Thoracic aorta (tissue), 2 donors: Measurements from ENCODE around the gene PRKN. TPM values are rescaled to one million over a fixed set of nuclear protein-coding genes. Genes with fewer than 3 reads are reported as not detected.
"Not testable (repeated sequence)": the region's sequence is repeated elsewhere in the genome, so short reads cannot be mapped to it uniquely, and the experiment has no call there.

Experiments used
- ATAC-seq: fragments of 150-250 bp; one replicate; pipeline ENCODE4 v1.8.0; 2017; ENCODE audit warnings: low read depth; ENCODE audit not compliant: insufficient number of reproducible peaks, low FRiP score
- DNase-seq: peaks from one replicate; pipeline ENCODE4 v3.0.0-alpha.2; 2020; ENCODE audit warnings: low spot score
- H3K27ac ChIP-seq, 2 donors: fragments of 200-600 bp; sonication (generic); 1 replicate in 1 of 2; 2 replicates in 1 of 2; pipeline ENCODE4 v1.5.1; 2016; ENCODE audit warnings: mild to moderate bottlenecking in 2 of 2, moderate library complexity in 2 of 2
- H3K27me3 ChIP-seq: fragments of 200-600 bp; sonication (generic); replicated peaks from 2 replicates; pipeline ENCODE4 v1.6.0; 2016; ENCODE audit warnings: mild to moderate bottlenecking; ENCODE audit not compliant: insufficient read depth
- H3K36me3 ChIP-seq: fragments of 200-600 bp; sonication (generic); one replicate; pipeline ENCODE4 v1.5.1; 2016
- H3K4me1 ChIP-seq, 2 donors: fragments of 200-600 bp; sonication (generic); 1 replicate in 1 of 2; 2 replicates in 1 of 2; pipeline versions ENCODE4 v1.5.1 to v1.6.0; 2016; ENCODE audit warnings: low read depth in 2 of 2, mild to moderate bottlenecking in 1 of 2; ENCODE audit not compliant: control insufficient read depth in 1 of 2
- H3K4me3 ChIP-seq: fragments of 200-600 bp; sonication (generic); 2 replicates; pipeline ENCODE4 v1.5.1; 2016; ENCODE audit warnings: mild to moderate bottlenecking
- H3K9me3 ChIP-seq: fragments of 200-600 bp; sonication (generic); 2 replicates; pipeline ENCODE4 v1.5.1; 2016
- CTCF ChIP-seq: fragments of 200-600 bp; sonication (generic); IDR thresholded peaks from one replicate; pipeline ENCODE4 v1.5.1; 2019; ENCODE audit warnings: antibody characterized with exemption
- total RNA-seq, 2 donors: library from RNA; depleted of rRNA; stranded (reverse); fragments of >200 nt; gene quantifications; one replicate each; pipeline versions ENCODE4 v1.1.0 to v1.2.3, GENCODE V29; 2016

Gene PRKN
- total RNA-seq, 2 donors from 2014 or later: 10.4 to 23.8 TPM

DNA sequence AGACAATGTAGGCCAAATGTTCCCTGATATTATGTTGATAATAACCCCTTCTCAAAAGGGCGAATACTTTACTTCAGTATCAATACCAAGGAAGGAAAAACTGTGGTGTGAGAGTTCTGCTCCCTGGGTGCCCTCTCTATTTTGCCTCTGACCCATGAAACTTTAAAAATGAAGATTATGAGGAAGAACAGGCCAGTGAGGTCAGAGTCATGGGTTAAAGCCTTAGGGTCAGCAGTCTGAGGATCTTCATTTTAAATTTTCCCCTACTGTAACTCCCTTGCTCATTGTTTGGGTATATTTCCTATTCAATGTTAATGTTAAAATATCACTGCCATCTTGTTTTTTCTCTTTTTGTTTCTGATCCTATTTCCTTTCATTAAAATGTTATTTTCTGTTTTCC is 47.9 kb downstream of the PRKN start:
- Histone ChIP-seq H3K36me3 (no peaks in the 10 kb centered on the region), H3K27ac (no peak overlapping the region), H3K9me3 (no peaks in the 10 kb centered on the region), H3K27me3 (no peaks in the 10 kb centered on the region), H3K4me1 (peaks cover 5 to 22% of the 10 kb centered on the region in 2 donors), H3K4me3 (no peak overlapping the region)
- TF ChIP-seq CTCF: no peak
- ATAC-seq (no peak), DNase-seq (no peak)

GRCh38 chr6:162678896-162679295 is 48.7 kb downstream of the PRKN start:
- not testable (repeated sequence) for H3K27ac ChIP-seq, H3K9me3 ChIP-seq, ATAC-seq

DNA sequence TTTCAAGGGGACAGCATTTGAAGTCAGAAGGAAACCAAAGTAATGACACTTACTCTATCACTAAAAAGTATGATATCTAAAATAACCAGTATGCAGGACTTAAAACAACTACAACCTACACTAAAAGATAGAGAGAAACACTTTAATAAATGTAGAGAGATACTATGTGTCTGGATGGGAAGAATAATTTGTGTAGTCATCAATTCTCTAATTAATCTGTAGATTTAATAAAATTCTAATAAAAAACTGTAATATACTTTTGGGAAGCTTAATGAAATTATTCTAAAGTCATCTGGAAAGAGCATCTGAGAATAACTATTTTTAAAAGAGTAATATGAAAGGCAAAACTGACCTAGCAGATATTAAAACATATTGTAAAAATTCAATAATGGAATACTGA is 52.1 kb downstream of the PRKN start:
- DNase-seq: no peak

More at GRCh38 chr6:162678896-162679295, 48.7 kb downstream of the PRKN start:
- H3K4me3 ChIP-seq, DNase-seq, H3K36me3 ChIP-seq, H3K27me3 ChIP-seq: not testable (repeated sequence)
- peaks cover 5 to 16% of the 10 kb centered on the region in 2 donors for H3K4me1 ChIP-seq

DNA sequence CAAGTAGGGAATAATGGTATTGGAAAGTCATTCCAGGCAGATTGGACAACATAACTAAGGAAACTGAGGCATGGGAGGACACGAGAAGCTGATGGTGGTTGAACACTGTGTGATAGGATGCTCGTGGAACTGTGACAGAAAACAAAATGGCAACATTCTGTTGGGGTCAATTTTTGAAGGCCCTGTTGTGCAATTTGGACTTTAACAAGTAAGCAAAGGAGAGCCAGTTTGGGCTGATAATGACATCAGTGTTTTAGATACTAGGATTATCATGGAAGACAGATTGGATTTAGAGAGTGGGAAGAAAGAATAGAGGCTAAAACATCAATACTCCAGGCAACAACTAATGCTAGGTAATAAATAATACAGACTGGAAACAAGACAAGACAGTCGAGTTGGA is 53.1 kb downstream of the PRKN start:
- Histone ChIP-seq H3K36me3 (no peaks in the 10 kb centered on the region), H3K4me1 (no peaks in the 10 kb centered on the region), H3K27me3 (no peaks in the 10 kb centered on the region), H3K27ac (no peak overlapping the region), H3K4me3 (no peak overlapping the region), H3K9me3 (no peaks in the 10 kb centered on the region)
- no peak for TF ChIP-seq CTCF
- no peak for DNase-seq
- ATAC-seq: no peak

More for the DNA sequence above, 52.1 kb downstream of the PRKN start:
- TF ChIP-seq CTCF: no peak
- Histone ChIP-seq H3K27ac (no peak overlapping the region), H3K36me3 (no peaks in the 10 kb centered on the region), H3K4me1 (no peaks in the 10 kb centered on the region), H3K9me3 (no peaks in the 10 kb centered on the region), H3K4me3 (no peak overlapping the region), H3K27me3 (no peaks in the 10 kb centered on the region)
- ATAC-seq: no peak

GRCh38 chr6:162671580-162672165 is 55.9 kb downstream of the PRKN start:
- Histone ChIP-seq H3K27ac (no peak overlapping the region), H3K9me3 (no peaks in the 10 kb centered on the region), H3K36me3 (no peaks in the 10 kb centered on the region), H3K4me3 (no peak overlapping the region), H3K4me1 (peaks cover 0 to 2% of the 10 kb centered on the region in 2 donors), H3K27me3 (no peaks in the 10 kb centered on the region)
- DNase-seq (no peak), ATAC-seq (no peak)
- no peak for TF ChIP-seq CTCF

GRCh38 chr6:162670345-162670744 is 57.2 kb downstream of the PRKN start:
- Histone ChIP-seq H3K27ac (no peak overlapping the region), H3K4me1 (peaks cover 4 to 6% of the 10 kb centered on the region in 2 donors), H3K36me3 (no peaks in the 10 kb centered on the region), H3K4me3 (no peak overlapping the region), H3K9me3 (no peaks in the 10 kb centered on the region), H3K27me3 (no peaks in the 10 kb centered on the region)
- TF ChIP-seq CTCF: no peak
- ATAC-seq: no peak
- DNase-seq: no peak
